Mononuclear cell (primary cell): ENCODE measurements around the gene PROS1. TPM values are rescaled to one million over a fixed set of nuclear protein-coding genes. Genes with fewer than 3 reads are reported as not detected.
"Not testable (repeated sequence)": the region's sequence is repeated elsewhere in the genome, so short reads cannot be mapped to it uniquely, and the experiment has no call there.

Experiments
- H3K27me3 ChIP-seq: 2 replicates; pipeline ENCODE4 v1.6.0; 2011; ENCODE audit warnings: low read length, control low read depth; ENCODE audit not compliant: insufficient read depth
- H3K4me1 ChIP-seq: 2 replicates; pipeline ENCODE4 v1.5.1; 2011; ENCODE audit warnings: mild to moderate bottlenecking, low read length, control low read depth; ENCODE audit not compliant: insufficient read depth
- H3K4me3 ChIP-seq: 2 replicates; pipeline ENCODE4 v1.5.1; 2011; ENCODE audit warnings: mild to moderate bottlenecking, low read length, moderate library complexity
- H3K9me3 ChIP-seq: 2 replicates; pipeline ENCODE4 v1.5.1; 2011; ENCODE audit warnings: low read depth, mild to moderate bottlenecking, control low read depth, low read length
- total RNA-seq: library from RNA; depleted of rRNA; stranded (reverse); fragments of >200 nt; gene quantifications from one replicate; pipeline ENCODE4 v1.2.3, GENCODE V29; 2012

Gene PROS1
- total RNA-seq, 1 donor: 6.8 TPM

- H3K27me3 ChIP-seq: no peaks in the 10 kb centered on the region
- no peaks in the 10 kb centered on the region for H3K4me1 ChIP-seq
- no peaks in the 10 kb centered on the region for H3K9me3 ChIP-seq
- no peak overlapping the region for H3K4me3 ChIP-seq
These were observed 15.1 kb upstream of the PROS1 start for GRCh38 chr3:93988764-93989163.

- no peaks in the 10 kb centered on the region for H3K9me3 ChIP-seq
These were observed 14.6 kb upstream of the PROS1 start for GRCh38 chr3:93988283-93988682.

GRCh38 chr3:93984618-93985017 is 10.9 kb upstream of the PROS1 start:
- Histone ChIP-seq H3K4me3 (no peak overlapping the region), H3K4me1 (peaks cover 6% of the 10 kb centered on the region), H3K9me3 (no peaks in the 10 kb centered on the region), H3K27me3 (no peaks in the 10 kb centered on the region)

More at GRCh38 chr3:93988283-93988682, 14.6 kb upstream of the PROS1 start:
- Histone ChIP-seq H3K4me1 (no peaks in the 10 kb centered on the region), H3K4me3 (no peak overlapping the region), H3K27me3 (no peaks in the 10 kb centered on the region)

- Histone ChIP-seq H3K4me3 (no peak overlapping the region), H3K27me3 (no peaks in the 10 kb centered on the region), H3K4me1 (peaks cover 6% of the 10 kb centered on the region), H3K9me3 (no peaks in the 10 kb centered on the region)
These were observed 9.7 kb upstream of the PROS1 start for GRCh38 chr3:93983408-93983807.

GRCh38 chr3:93981649-93982048 is 8.0 kb upstream of the PROS1 start:
- no peaks in the 10 kb centered on the region for H3K9me3 ChIP-seq
- H3K27me3 ChIP-seq: no peaks in the 10 kb centered on the region
- H3K4me3 ChIP-seq: no peak overlapping the region
- H3K4me1 ChIP-seq: peaks cover 6% of the 10 kb centered on the region

- Histone ChIP-seq H3K4me1 (peaks cover 6% of the 10 kb centered on the region), H3K9me3 (no peaks in the 10 kb centered on the region), H3K4me3 (peak within 1 kb of the TSS; percentile 67), H3K27me3 (no peaks in the 10 kb centered on the region)
These were observed 6.4 kb upstream of the PROS1 start, which contains the start of gene ARL13B for GRCh38 chr3:93979850-93980676. Gene ARL13B, plus strand, starts transcription at chr3:93980155. Its CDS starts 269 bp downstream, at chr3:93980424.

GRCh38 chr3:93969997-93970396 is 3.7 kb downstream of the PROS1 start:
- peaks cover 16% of the 10 kb centered on the region for H3K27me3 ChIP-seq
- no peaks in the 10 kb centered on the region for H3K9me3 ChIP-seq
- no peak overlapping the region for H3K4me3 ChIP-seq
- peaks cover 13% of the 10 kb centered on the region for H3K4me1 ChIP-seq

- Histone ChIP-seq H3K4me3 (no peak overlapping the region), H3K4me1 (peaks cover 13% of the 10 kb centered on the region), H3K9me3 (no peaks in the 10 kb centered on the region), H3K27me3 (peaks cover 16% of the 10 kb centered on the region)
These were observed 4.3 kb downstream of the PROS1 start for GRCh38 chr3:93969443-93969842.

- not testable (repeated sequence) for H3K4me1 ChIP-seq, H3K27me3 ChIP-seq, H3K9me3 ChIP-seq, H3K4me3 ChIP-seq
These were observed 8.6 kb downstream of the PROS1 start for GRCh38 chr3:93965106-93965505.

GRCh38 chr3:93962798-93963197 is 10.9 kb downstream of the PROS1 start:
- no peaks in the 10 kb centered on the region for H3K9me3 ChIP-seq
- no peaks in the 10 kb centered on the region for H3K4me1 ChIP-seq
- no peak overlapping the region for H3K4me3 ChIP-seq
- H3K27me3 ChIP-seq: no peaks in the 10 kb centered on the region

- Histone ChIP-seq H3K4me1 (no peaks in the 10 kb centered on the region), H3K27me3 (no peaks in the 10 kb centered on the region), H3K4me3 (no peak overlapping the region), H3K9me3 (no peaks in the 10 kb centered on the region)
These were observed 12.2 kb downstream of the PROS1 start for GRCh38 chr3:93961489-93961888.

- Histone ChIP-seq H3K4me1 (no peaks in the 10 kb centered on the region), H3K4me3 (no peak overlapping the region), H3K9me3 (no peaks in the 10 kb centered on the region), H3K27me3 (no peaks in the 10 kb centered on the region)
These were observed 12.7 kb downstream of the PROS1 start for GRCh38 chr3:93961026-93961425.

- not testable (repeated sequence) for H3K4me1 ChIP-seq, H3K4me3 ChIP-seq, H3K9me3 ChIP-seq, H3K27me3 ChIP-seq
These were observed 23.7 kb downstream of the PROS1 start for GRCh38 chr3:93949958-93950357.

- not testable (repeated sequence) for H3K4me1 ChIP-seq
These were observed 36.2 kb downstream of the PROS1 start for GRCh38 chr3:93937485-93937884.

GRCh38 chr3:93936549-93936948 is 37.1 kb downstream of the PROS1 start:
- H3K27me3 ChIP-seq: no peaks in the 10 kb centered on the region
- no peaks in the 10 kb centered on the region for H3K4me1 ChIP-seq
- H3K9me3 ChIP-seq: no peaks in the 10 kb centered on the region
- no peak overlapping the region for H3K4me3 ChIP-seq

More at GRCh38 chr3:93937485-93937884, 36.2 kb downstream of the PROS1 start:
- not testable (repeated sequence) for H3K4me3 ChIP-seq, H3K9me3 ChIP-seq, H3K27me3 ChIP-seq
